ENCODE results near the gene OPCML. TPM values are rescaled to one million over a fixed set of nuclear protein-coding genes. Genes with fewer than 3 reads are reported as not detected.
A peak's percentile ranks its signal among the peaks of the same experiment; 100 is the strongest.

OPCML gene
- total RNA-seq, 1 experiment from 2014 or later, result 0.94 TPM

GRCh38 chr11:133501643-133502539, 30.4 kb downstream of the OPCML start:
- 0 out of 2 replicates have a peak overlapping the region, but pooled peaks have one; percentile 14 for H2BK15ac ChIP-seq (ENCODE audit: low read depth, low read length)
- H4K8ac ChIP-seq (replicated peaks; ENCODE audit: insufficient read length, low read depth, low read length), result no peak overlapping the region
- no peaks in the 10 kb centered on the region for H3K79me2 ChIP-seq (ENCODE audit: insufficient read depth, low read length)
- peaks cover 13% of the 10 kb centered on the region for H3K4me1 ChIP-seq (ENCODE audit: insufficient read depth, low read length)
- H4K91ac ChIP-seq (ENCODE audit: insufficient read length, low read depth, low read length), result no peak overlapping the region
- WGBS (ENCODE audit: extremely low coverage, insufficient read length, low lambda C conversion rate), result no CpG with 5 or more reads among the region's 24 CpGs
- no peak overlapping the region for H4K5ac ChIP-seq (ENCODE audit: insufficient read length, low read depth, low read length)
- H3K27me3 Mint-ChIP-seq (ENCODE audit: low read depth), result peaks cover 8% of the 10 kb centered on the region
- H3K4me3 Mint-ChIP-seq, result no peak overlapping the region
- no peaks in the 10 kb centered on the region for H3K9me3 ChIP-seq (ENCODE audit: control insufficient read depth, low read depth, low read length)
- no peaks in the 10 kb centered on the region for H3K36me3 Mint-ChIP-seq (ENCODE audit: insufficient read depth in 1 of 3, low read depth in 3 of 3)
- peak overlapping the region in 1 of 3 experiments; percentile 10; a peak in 1 of 7 replicates for H3K27ac Mint-ChIP-seq
- no peak overlapping the region for H2BK12ac ChIP-seq (ENCODE audit: insufficient read length, low read depth, low read length)
- H3K27ac ChIP-seq (ENCODE audit: insufficient read length, low read depth, low read length), result no peak overlapping the region
- no peak overlapping the region for H3K4ac ChIP-seq (ENCODE audit: low read depth, low read length)
- no peaks in the 10 kb centered on the region for H3K23me2 ChIP-seq (ENCODE audit: insufficient read length, low read depth, low read length, poor library complexity, severe bottlenecking)
- H3K9ac ChIP-seq (ENCODE audit: extremely low read depth, insufficient read length, low read length), result no peak overlapping the region
- no peak overlapping the region for H2BK120ac ChIP-seq (ENCODE audit: low read depth, low read length, poor library complexity, severe bottlenecking)
- no peak overlapping the region for H2BK20ac ChIP-seq (ENCODE audit: low read depth, low read length, poor library complexity, severe bottlenecking)
- H3K14ac ChIP-seq (ENCODE audit: insufficient read depth, low read length), result no peak overlapping the region; the same call in 1 of the 2 replicates
- TF ChIP-seq, protein P1, sequence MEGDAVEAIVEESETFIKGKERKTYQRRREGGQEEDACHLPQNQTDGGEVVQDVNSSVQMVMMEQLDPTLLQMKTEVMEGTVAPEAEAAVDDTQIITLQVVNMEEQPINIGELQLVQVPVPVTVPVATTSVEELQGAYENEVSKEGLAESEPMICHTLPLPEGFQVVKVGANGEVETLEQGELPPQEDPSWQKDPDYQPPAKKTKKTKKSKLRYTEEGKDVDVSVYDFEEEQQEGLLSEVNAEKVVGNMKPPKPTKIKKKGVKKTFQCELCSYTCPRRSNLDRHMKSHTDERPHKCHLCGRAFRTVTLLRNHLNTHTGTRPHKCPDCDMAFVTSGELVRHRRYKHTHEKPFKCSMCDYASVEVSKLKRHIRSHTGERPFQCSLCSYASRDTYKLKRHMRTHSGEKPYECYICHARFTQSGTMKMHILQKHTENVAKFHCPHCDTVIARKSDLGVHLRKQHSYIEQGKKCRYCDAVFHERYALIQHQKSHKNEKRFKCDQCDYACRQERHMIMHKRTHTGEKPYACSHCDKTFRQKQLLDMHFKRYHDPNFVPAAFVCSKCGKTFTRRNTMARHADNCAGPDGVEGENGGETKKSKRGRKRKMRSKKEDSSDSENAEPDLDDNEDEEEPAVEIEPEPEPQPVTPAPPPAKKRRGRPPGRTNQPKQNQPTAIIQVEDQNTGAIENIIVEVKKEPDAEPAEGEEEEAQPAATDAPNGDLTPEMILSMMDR (conservative IDR thresholded peaks at IDR 0.05), result no peak
- H3K27me3 ChIP-seq (ENCODE audit: insufficient read depth, low read length), result no peaks in the 10 kb centered on the region
- no peak overlapping the region for H3K23ac ChIP-seq (ENCODE audit: insufficient read length, low read depth, low read length)
- no peak overlapping the region for H3K56ac ChIP-seq (ENCODE audit: insufficient read length, low read depth, low read length)
- H3K79me1 ChIP-seq (ENCODE audit: insufficient read depth, low read depth, low read length, poor library complexity, severe bottlenecking), result no peaks in the 10 kb centered on the region
- peak; percentile 39 for DNase-seq
- H3K9me3 Mint-ChIP-seq, result no peaks in the 10 kb centered on the region
- no peak overlapping the region for H2AK5ac ChIP-seq (ENCODE audit: insufficient read length, low read length)
- no peak overlapping the region for H2AFZ ChIP-seq (ENCODE audit: low read length)
- no peak overlapping the region for H3T11ph ChIP-seq (ENCODE audit: low read length)
- no peaks in the 10 kb centered on the region for H4K20me1 ChIP-seq (ENCODE audit: control insufficient read depth, insufficient read depth, insufficient read length)
- no peak overlapping the region for H3K4me2 ChIP-seq (ENCODE audit: insufficient read depth, insufficient read length, low read length)
- H3K18ac ChIP-seq (ENCODE audit: insufficient read length, low read depth, low read length), result no peak overlapping the region
- no peak overlapping the region for H2BK5ac ChIP-seq (ENCODE audit: insufficient read length, low read length)
- peaks cover 38 to 44% of the 10 kb centered on the region in 2 experiments for H3K4me1 Mint-ChIP-seq

Measured in H9 (cell line).